ENCODE measurements around the gene EFNA4.

GRCh38 chr1:155048449-155049334 lies 14.8 kb upstream of the EFNA4 start:
- TF ChIP-seq CTCF (IDR thresholded peaks at IDR 0.05) (no peak), SMC3 (IDR thresholded peaks at IDR 0.05; ENCODE audit: low read depth, low read length) (no peak), RAD21 (IDR thresholded peaks at IDR 0.05; ENCODE audit: low read length) (no peak)
- TF ChIP-seq, protein P1, sequence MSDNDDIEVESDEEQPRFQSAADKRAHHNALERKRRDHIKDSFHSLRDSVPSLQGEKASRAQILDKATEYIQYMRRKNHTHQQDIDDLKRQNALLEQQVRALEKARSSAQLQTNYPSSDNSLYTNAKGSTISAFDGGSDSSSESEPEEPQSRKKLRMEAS (IDR thresholded peaks at IDR 0.05; ENCODE audit: low read depth) = no peak
